H1 (cell line): Measurements from ENCODE around the gene R3HCC1L. TPM values are rescaled to one million over a fixed set of nuclear protein-coding genes. Genes with fewer than 3 reads are reported as not detected.

Source experiments
- CTCF ChIA-PET: fragments of 300-600 bp; sonication (Branson Sonifier 250); formaldehyde crosslinking; loops from one replicate; lab custom pipeline; 2021; ENCODE audit not compliant: partially characterized antibody; lab: Charles Lee
- POLR2A ChIA-PET: fragments of 300-600 bp; sonication (Branson Sonifier 250); formaldehyde crosslinking; loops from one replicate; lab custom pipeline; 2021; ENCODE audit warnings: inconsistent platforms; ENCODE audit not compliant: partially characterized antibody; lab: Charles Lee
- DNase-seq, 2 experiments: peaks; one replicate each; pipeline versions ENCODE4 v3.0.0 to v3.0.0-alpha.2; 2010 to 2022; ENCODE audit warnings: low spot score in 2 of 2, low read depth in 1 of 2, mixed read lengths in 1 of 2
- FAIRE-seq: peaks from 2 replicates; lab custom pipeline; 2011; peaks lifted over from hg19 to GRCh38; lab: Jason Lieb, UNC
- H2AFZ ChIP-seq: 2 replicates; pipeline ENCODE4 v1.8.1; 2012; ENCODE audit warnings: low read length, inconsistent platforms
- H2AK5ac ChIP-seq: 2 replicates; pipeline ENCODE4 v1.6.1; 2013; ENCODE audit warnings: low read depth, low read length
- H2BK120ac ChIP-seq: replicated peaks from 2 replicates; pipeline ENCODE3; 2013; ENCODE audit warnings: low read depth, low read length, inconsistent platforms
- H2BK12ac ChIP-seq: 2 replicates; pipeline ENCODE4 v1.6.1; 2013; ENCODE audit warnings: low read depth, low read length
- H2BK15ac ChIP-seq: 2 replicates; pipeline ENCODE4 v1.6.1; 2013; ENCODE audit warnings: low read length
- H2BK20ac ChIP-seq: 2 replicates; pipeline ENCODE4 v1.6.1; 2013; ENCODE audit warnings: low read length
- H2BK5ac ChIP-seq: 2 replicates; pipeline ENCODE4 v1.6.1; 2013; ENCODE audit warnings: low read depth, low read length
- H3K14ac ChIP-seq: 2 replicates; pipeline ENCODE4 v1.6.1; 2013; ENCODE audit warnings: inconsistent platforms; ENCODE audit not compliant: insufficient read length
- H3K18ac ChIP-seq: 2 replicates; pipeline ENCODE4 v1.6.1; 2013; ENCODE audit warnings: low read length; ENCODE audit errors: extremely low read depth
- H3K23ac ChIP-seq: 2 replicates; pipeline ENCODE4 v1.6.1; 2013; ENCODE audit warnings: inconsistent platforms; ENCODE audit not compliant: insufficient read length
- H3K23me2 ChIP-seq: 2 replicates; pipeline ENCODE4 v1.6.1; 2013; ENCODE audit warnings: low read depth, low read length
- H3K27ac ChIP-seq: 2 replicates; pipeline ENCODE4 v1.6.1; 2011; ENCODE audit warnings: low read depth, low read length, inconsistent platforms
- H3K27me3 ChIP-seq, 4 experiments: replicated peaks in 1 of 4; 1 replicate in 1 of 4; 2 replicates in 3 of 4; pipeline versions ENCODE4 v1.6.1 to v1.8.1; 2011 to 2013; ENCODE audit warnings: low read length in 3 of 4, mild to moderate bottlenecking in 3 of 4, inconsistent platforms in 2 of 4, mixed read lengths in 2 of 4, moderate library complexity in 1 of 4; ENCODE audit not compliant: control insufficient read depth in 3 of 4, insufficient read depth in 3 of 4; ENCODE audit errors: extremely low read depth in 1 of 4
- H3K36me3 ChIP-seq, 4 experiments: 2 replicates each; pipeline versions ENCODE4 v1.6.1 to v1.8.1; 2011 to 2013; ENCODE audit warnings: mild to moderate bottlenecking in 4 of 4, low read length in 3 of 4, moderate library complexity in 2 of 4, control low read depth in 1 of 4, inconsistent platforms in 1 of 4; ENCODE audit not compliant: insufficient read depth in 4 of 4, control insufficient read depth in 2 of 4
- H3K4ac ChIP-seq: replicated peaks from 2 replicates; pipeline ENCODE3; 2013; ENCODE audit warnings: low read length, low read depth, mixed read lengths, inconsistent platforms; ENCODE audit not compliant: insufficient read length
- H3K4me1 ChIP-seq, 4 experiments: replicated peaks in 1 of 4; 1 replicate in 1 of 4; 2 replicates in 3 of 4; pipeline versions ENCODE4 v1.6.1 to v1.8.1; 2011 to 2013; ENCODE audit warnings: low read length in 3 of 4, inconsistent platforms in 2 of 4, mixed read lengths in 1 of 4; ENCODE audit not compliant: insufficient read depth in 4 of 4, control insufficient read depth in 3 of 4
- H3K4me2 ChIP-seq, 2 experiments: 2 replicates each; pipeline versions ENCODE4 v1.6.1 to v1.8.1; 2011 to 2013; ENCODE audit warnings: low read depth in 2 of 2, low read length in 2 of 2, control low read depth in 1 of 2, inconsistent platforms in 1 of 2, mild to moderate bottlenecking in 1 of 2; ENCODE audit not compliant: insufficient read depth in 1 of 2
- H3K4me3 ChIP-seq, 4 experiments: fragments of 200-600, 300-600 bp in 1 of 4; sonication (generic), shearing (Covaris generic), sonication (Bioruptor Twin) in 1 of 4; 2 replicates each; pipeline versions ENCODE4 v1.5.1 to v1.8.1; 2011 to 2016; ENCODE audit warnings: low read length in 4 of 4, low read depth in 3 of 4, control low read depth in 2 of 4, inconsistent platforms in 2 of 4, mild to moderate bottlenecking in 2 of 4, mixed read lengths in 1 of 4, moderate library complexity in 1 of 4; ENCODE audit not compliant: insufficient read depth in 2 of 4; ENCODE audit errors: extremely low read depth in 1 of 4
- H3K56ac ChIP-seq: replicated peaks from 2 replicates; pipeline ENCODE3; 2013; ENCODE audit warnings: low read depth, mild to moderate bottlenecking, mixed read lengths, low read length, inconsistent platforms; ENCODE audit not compliant: insufficient read length
- H3K79me1 ChIP-seq: 2 replicates; pipeline ENCODE4 v1.6.1; 2013; ENCODE audit warnings: low read depth, low read length, control low read depth
- H3K79me2 ChIP-seq, 2 experiments: 2 replicates each; pipeline versions ENCODE4 v1.6.1 to v1.8.1; 2012 to 2013; ENCODE audit warnings: low read length in 2 of 2, mild to moderate bottlenecking in 2 of 2, inconsistent platforms in 1 of 2; ENCODE audit not compliant: insufficient read depth in 2 of 2, control insufficient read depth in 1 of 2
- H3K9ac ChIP-seq, 4 experiments: replicated peaks in 1 of 4; 1 replicate in 1 of 4; 2 replicates in 3 of 4; pipeline versions ENCODE4 v1.6.1 to v1.8.1; 2011 to 2013; ENCODE audit warnings: low read depth in 3 of 4, low read length in 3 of 4, control low read depth in 2 of 4, mild to moderate bottlenecking in 2 of 4, moderate library complexity in 2 of 4, inconsistent platforms in 1 of 4; ENCODE audit errors: extremely low read depth in 1 of 4
- H3K9me3 ChIP-seq, 2 experiments: 2 replicates each; pipeline versions ENCODE4 v1.6.1 to v1.8.1; 2012 to 2013; ENCODE audit warnings: mild to moderate bottlenecking in 2 of 2, moderate library complexity in 2 of 2, control low read depth in 1 of 2, inconsistent platforms in 1 of 2, low read depth in 1 of 2, low read length in 1 of 2, mixed read lengths in 1 of 2; ENCODE audit not compliant: insufficient read depth in 2 of 2
- H4K20me1 ChIP-seq, 2 experiments: replicated peaks in 1 of 2; 2 replicates each; pipeline versions ENCODE3 to v1.8.1; 2011 to 2013; ENCODE audit warnings: inconsistent platforms in 2 of 2, low read length in 2 of 2, mild to moderate bottlenecking in 1 of 2; ENCODE audit not compliant: insufficient read depth in 2 of 2, control insufficient read depth in 1 of 2
- H4K5ac ChIP-seq: 2 replicates; pipeline ENCODE4 v1.6.1; 2013; ENCODE audit warnings: low read length, low read depth, mixed read lengths, inconsistent platforms; ENCODE audit not compliant: insufficient read length
- H4K8ac ChIP-seq: 2 replicates; pipeline ENCODE4 v1.8.0; 2013; ENCODE audit warnings: mild to moderate bottlenecking, moderate library complexity, low read length, inconsistent platforms; ENCODE audit not compliant: insufficient read depth; ENCODE audit errors: extremely low read depth
- H4K91ac ChIP-seq: replicated peaks from 2 replicates; pipeline ENCODE3; 2013; ENCODE audit warnings: low read length, mixed read lengths, inconsistent platforms; ENCODE audit not compliant: insufficient read length
- BRCA1 ChIP-seq: IDR thresholded peaks from 2 replicates; pipeline ENCODE4 v1.6.1; 2012; ENCODE audit warnings: low read depth, low read length, improper control_type of control experiment
- POU5F1 ChIP-seq: IDR thresholded peaks from 2 replicates; pipeline ENCODE4 v1.6.1; 2011; ENCODE audit warnings: low read depth, mild to moderate bottlenecking, low read length, moderate library complexity
- TAF1 ChIP-seq: IDR thresholded peaks from 2 replicates; pipeline ENCODE4 v1.6.1; 2011; ENCODE audit warnings: mild to moderate bottlenecking, low read depth, low read length
- WGBS, 2 experiments: shearing (Covaris generic) in 1 of 2; methylation state at CpG; one replicate each; pipeline versions ENCODE4 v1.1.6 to v1.1.7; 2013 to 2015; ENCODE audit warnings: low lambda C conversion rate in 2 of 2, mixed read lengths in 2 of 2, inconsistent platforms in 1 of 2, low coverage in 1 of 2, missing lambda C conversion rate in 1 of 2; ENCODE audit not compliant: insufficient replicate concordance in 2 of 2, insufficient coverage in 1 of 2, insufficient read length in 1 of 2; ENCODE audit errors: extremely low coverage in 1 of 2, missing lambda C conversion rate in 1 of 2; 5-methylcytosine and 5-hydroxymethylcytosine counted together
- polyA plus RNA-seq, 7 experiments: library from polyadenylated mRNA; depleted of rRNA in 3 of 7; stranded (reverse) in 5 of 7; unstranded in 2 of 7; fragments of >200 nt in 5 of 7; fragments of 200-250 nt in 2 of 7; gene quantifications; 1 replicate in 5 of 7; 2 replicates in 1 of 7; 4 replicates in 1 of 7; pipeline versions ENCODE4 v1.2.1 to v1.2.3, GENCODE V29; 2011 to 2013; ENCODE audit warnings: missing spikeins in 2 of 7, mixed read lengths in 2 of 7
- total RNA-seq: library from RNA; stranded (reverse); fragmentation: NEBNext Ultra II Directional; extraction: Animal tissue kit (Norgen Biotek cat#: 25700); gene quantifications from 2 replicates; pipeline ENCODE4 v1.2.1, GENCODE V29; 2021
- TF ChIP-seq, protein P1 (sequence below), 3 experiments: IDR thresholded peaks; 1 replicate in 2 of 3; 2 replicates in 1 of 3; pipeline versions ENCODE4 v1.5.1 to v1.6.1; 2011; ENCODE audit warnings: low read length in 3 of 3, mild to moderate bottlenecking in 3 of 3, inconsistent platforms in 2 of 3, low read depth in 1 of 3, moderate library complexity in 1 of 3; ENCODE audit not compliant: insufficient read depth in 1 of 3; ENCODE audit errors: control extremely low read depth in 1 of 3

Gene R3HCC1L
- total and polyA plus RNA-seq, 2 of the 8 experiments (the other 6 are each of a cell fraction or from before 2014, with no cell fraction given), result 6.9 to 13.9 TPM

DNA sequence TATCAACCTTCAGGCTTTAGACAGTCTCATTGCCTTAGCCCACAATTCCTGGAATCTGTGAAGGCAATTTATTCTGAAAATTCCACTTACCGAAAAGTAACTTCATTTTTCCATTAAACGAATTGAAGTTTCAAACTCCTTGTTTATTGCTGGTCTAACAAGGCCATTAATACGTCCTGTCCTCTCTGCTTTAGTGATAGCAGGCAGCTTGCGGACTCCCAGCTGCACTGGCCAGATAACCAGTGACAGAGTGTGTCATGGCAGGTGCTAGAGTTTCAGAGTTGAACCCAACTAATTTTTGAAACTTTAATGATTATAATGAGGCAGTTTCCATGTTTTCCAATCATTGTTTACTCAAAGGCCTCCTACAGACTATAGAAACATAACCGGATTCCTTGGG lies 102.4 kb downstream of the R3HCC1L start:
- Histone ChIP-seq H2BK20ac (no peak overlapping the region), H4K20me1 (no peaks in the 10 kb centered on the region), H2BK12ac (no peak overlapping the region), H4K8ac (no peak overlapping the region), H3K4ac (no peak overlapping the region), H3K9me3 (no peaks in the 10 kb centered on the region), H2BK15ac (no peak overlapping the region), H2AFZ (no peak overlapping the region), H4K91ac (no peak overlapping the region), H2BK5ac (no peak overlapping the region), H3K79me2 (no peaks in the 10 kb centered on the region), H3K23ac (no peak overlapping the region), H2AK5ac (no peak overlapping the region), H3K18ac (no peak overlapping the region), H3K56ac (no peak overlapping the region), H3K4me2 (no peak overlapping the region), H3K79me1 (no peaks in the 10 kb centered on the region), H4K5ac (no peak overlapping the region), H3K9ac (no peak overlapping the region), H3K14ac (no peak overlapping the region), H2BK120ac (no peak overlapping the region), H3K4me1 (no peaks in the 10 kb centered on the region), H3K27ac (no peak overlapping the region), H3K27me3 (no peaks in the 10 kb centered on the region), H3K23me2 (no peaks in the 10 kb centered on the region), H3K4me3 (no peak overlapping the region), H3K36me3 (peaks cover 4 to 12% (median 8%) of the 10 kb centered on the region in 4 experiments; a peak in 5 of 8 replicates)
- no peak for DNase-seq
- no peak for FAIRE-seq
- TF ChIP-seq, protein P1, sequence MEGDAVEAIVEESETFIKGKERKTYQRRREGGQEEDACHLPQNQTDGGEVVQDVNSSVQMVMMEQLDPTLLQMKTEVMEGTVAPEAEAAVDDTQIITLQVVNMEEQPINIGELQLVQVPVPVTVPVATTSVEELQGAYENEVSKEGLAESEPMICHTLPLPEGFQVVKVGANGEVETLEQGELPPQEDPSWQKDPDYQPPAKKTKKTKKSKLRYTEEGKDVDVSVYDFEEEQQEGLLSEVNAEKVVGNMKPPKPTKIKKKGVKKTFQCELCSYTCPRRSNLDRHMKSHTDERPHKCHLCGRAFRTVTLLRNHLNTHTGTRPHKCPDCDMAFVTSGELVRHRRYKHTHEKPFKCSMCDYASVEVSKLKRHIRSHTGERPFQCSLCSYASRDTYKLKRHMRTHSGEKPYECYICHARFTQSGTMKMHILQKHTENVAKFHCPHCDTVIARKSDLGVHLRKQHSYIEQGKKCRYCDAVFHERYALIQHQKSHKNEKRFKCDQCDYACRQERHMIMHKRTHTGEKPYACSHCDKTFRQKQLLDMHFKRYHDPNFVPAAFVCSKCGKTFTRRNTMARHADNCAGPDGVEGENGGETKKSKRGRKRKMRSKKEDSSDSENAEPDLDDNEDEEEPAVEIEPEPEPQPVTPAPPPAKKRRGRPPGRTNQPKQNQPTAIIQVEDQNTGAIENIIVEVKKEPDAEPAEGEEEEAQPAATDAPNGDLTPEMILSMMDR (IDR thresholded peaks at IDR 0.05; ENCODE audit: control extremely low read depth in 1 of 3, insufficient read depth in 1 of 3, low read depth in 1 of 3, low read length in 3 of 3), result no peak
- TF ChIP-seq POU5F1 (no peak), TAF1 (no peak), BRCA1 (no peak)
- POLR2A ChIA-PET, result no interaction called here
- 87% methylated on average over 5 of the region's 5 CpGs; no CpG with 5 or more reads in 1 of the 2 experiments for WGBS, 2 experiments
- CTCF ChIA-PET, result interaction anchor here (0.8 to 1.0 kb wide), 2 partner anchors 72 to 94 kb away, joined by 3 to 5 read pairs; no protein-coding TSS in a partner anchor
